ENCODE results near the gene RASGRP1.

The RASGRP1 gene

GRCh38 chr15:38541026-38541425, 23.6 kb downstream of the RASGRP1 start:
- H3K4me3 ChIP-seq (ENCODE audit: low read length), result no peak overlapping the region

GRCh38 chr15:38540510-38540909, 24.1 kb downstream of the RASGRP1 start:
- DNase-seq (ENCODE audit: low read depth, low spot score), result no peak
- no peak overlapping the region for H3K4me3 ChIP-seq (ENCODE audit: low read length)

More at GRCh38 chr15:38541026-38541425, 23.6 kb downstream of the RASGRP1 start:
- DNase-seq (ENCODE audit: low read depth, low spot score), result no peak

- H3K4me3 ChIP-seq (ENCODE audit: low read length), result no peak overlapping the region
- DNase-seq (ENCODE audit: low read depth, low spot score), result no peak
Measured at GRCh38 chr15:38539008-38539343, 25.6 kb downstream of the RASGRP1 start.

GRCh38 chr15:38538328-38539007, 26.1 kb downstream of the RASGRP1 start:
- no peak for DNase-seq (ENCODE audit: low read depth, low spot score)
- no peak overlapping the region for H3K4me3 ChIP-seq (ENCODE audit: low read length)

GRCh38 chr15:38536201-38536676, 28.4 kb downstream of the RASGRP1 start:
- DNase-seq (ENCODE audit: low read depth, low spot score), result no peak
- H3K4me3 ChIP-seq (ENCODE audit: low read length), result no peak overlapping the region

- no peak for DNase-seq (ENCODE audit: low read depth, low spot score)
- H3K4me3 ChIP-seq (ENCODE audit: low read length), result no peak overlapping the region
Measured at GRCh38 chr15:38535491-38536200, 29.0 kb downstream of the RASGRP1 start.

- no peak overlapping the region for H3K4me3 ChIP-seq (ENCODE audit: low read length)
- DNase-seq (ENCODE audit: low read depth, low spot score), result no peak
Measured at GRCh38 chr15:38534691-38535090, 29.9 kb downstream of the RASGRP1 start.

GRCh38 chr15:38533926-38534325, 30.7 kb downstream of the RASGRP1 start:
- no peak for DNase-seq (ENCODE audit: low read depth, low spot score)
- no peak overlapping the region for H3K4me3 ChIP-seq (ENCODE audit: low read length)

- no peak overlapping the region for H3K4me3 ChIP-seq (ENCODE audit: low read length)
- no peak for DNase-seq (ENCODE audit: low read depth, low spot score)
Measured at GRCh38 chr15:38533416-38533915, 31.1 kb downstream of the RASGRP1 start.

- H3K4me3 ChIP-seq (ENCODE audit: low read length), result no peak overlapping the region
- DNase-seq (ENCODE audit: low read depth, low spot score), result no peak
Measured at GRCh38 chr15:38532728-38533127, 31.9 kb downstream of the RASGRP1 start.

- H3K4me3 ChIP-seq (ENCODE audit: low read length), result no peak overlapping the region
- DNase-seq (ENCODE audit: low read depth, low spot score), result no peak
Measured at GRCh38 chr15:38531509-38531908, 33.1 kb downstream of the RASGRP1 start.

GRCh38 chr15:38530113-38530512, 34.5 kb downstream of the RASGRP1 start:
- no peak for DNase-seq (ENCODE audit: low read depth, low spot score)
- no peak overlapping the region for H3K4me3 ChIP-seq (ENCODE audit: low read length)

GRCh38 chr15:38528294-38528693, 36.3 kb downstream of the RASGRP1 start:
- no peak for DNase-seq (ENCODE audit: low read depth, low spot score)
- H3K4me3 ChIP-seq (ENCODE audit: low read length), result no peak overlapping the region

- no peak for DNase-seq (ENCODE audit: low read depth, low spot score)
- H3K4me3 ChIP-seq (ENCODE audit: low read length), result no peak overlapping the region
Measured at GRCh38 chr15:38526158-38526557, 38.5 kb downstream of the RASGRP1 start.

- DNase-seq (ENCODE audit: low read depth, low spot score), result no peak
- no peak overlapping the region for H3K4me3 ChIP-seq (ENCODE audit: low read length)
Measured at GRCh38 chr15:38525489-38525888, 39.1 kb downstream of the RASGRP1 start.

GRCh38 chr15:38524156-38524555, 40.5 kb downstream of the RASGRP1 start:
- DNase-seq (ENCODE audit: low read depth, low spot score), result no peak
- no peak overlapping the region for H3K4me3 ChIP-seq (ENCODE audit: low read length)

GRCh38 chr15:38522922-38523321, 41.7 kb downstream of the RASGRP1 start:
- H3K4me3 ChIP-seq (ENCODE audit: low read length), result no peak overlapping the region
- no peak for DNase-seq (ENCODE audit: low read depth, low spot score)

GRCh38 chr15:38521316-38521715, 43.3 kb downstream of the RASGRP1 start:
- no peak overlapping the region for H3K4me3 ChIP-seq (ENCODE audit: low read length)
- DNase-seq (ENCODE audit: low read depth, low spot score), result no peak

- no peak overlapping the region for H3K4me3 ChIP-seq (ENCODE audit: low read length)
- DNase-seq (ENCODE audit: low read depth, low spot score), result no peak
Measured at GRCh38 chr15:38520035-38520434, 44.6 kb downstream of the RASGRP1 start.

- no peak for DNase-seq (ENCODE audit: low read depth, low spot score)
Measured at GRCh38 chr15:38518084-38518483, 46.5 kb downstream of the RASGRP1 start.

More at GRCh38 chr15:38518084-38518483, 46.5 kb downstream of the RASGRP1 start:
- no peak overlapping the region for H3K4me3 ChIP-seq (ENCODE audit: low read length)

Measured in Jurkat, Clone E6-1 (cell line).